ENCODE measurements around the gene MTMR1. TPM values are rescaled to one million over a fixed set of nuclear protein-coding genes. Genes with fewer than 3 reads are reported as not detected.

Gene MTMR1
- total RNA-seq, 1 donor from 2014 or later = 21.3 TPM

- no peak overlapping the region for H3K4me3 Mint-ChIP-seq (ENCODE audit: unreplicated experiment)
- H3K27me3 Mint-ChIP-seq (ENCODE audit: low read depth) = no peaks in the 10 kb centered on the region
- no peak for TF ChIP-seq CTCF (IDR thresholded peaks at IDR 0.05)
- H3K4me1 Mint-ChIP-seq (ENCODE audit: low read depth) = peaks cover 39% of the 10 kb centered on the region
- H3K9me3 Mint-ChIP-seq (ENCODE audit: low read depth) = no peaks in the 10 kb centered on the region
- DNase-seq (ENCODE audit: low spot score) = no peak
- H3K36me3 Mint-ChIP-seq (ENCODE audit: low read depth) = no peaks in the 10 kb centered on the region
- H3K27ac Mint-ChIP-seq (ENCODE audit: unreplicated experiment) = no peak overlapping the region
Measured at GRCh38 chrX:150696866-150697265, 3.7 kb downstream of the MTMR1 start.

- H3K4me1 Mint-ChIP-seq (ENCODE audit: low read depth) = peaks cover 34% of the 10 kb centered on the region
- no peak for DNase-seq (ENCODE audit: low spot score)
- no peak overlapping the region for H3K4me3 Mint-ChIP-seq (ENCODE audit: unreplicated experiment)
- H3K27ac Mint-ChIP-seq (ENCODE audit: unreplicated experiment) = peak overlapping the region; percentile 77
- TF ChIP-seq CTCF (IDR thresholded peaks at IDR 0.05) = no peak
- H3K9me3 Mint-ChIP-seq (ENCODE audit: low read depth) = no peaks in the 10 kb centered on the region
- no peaks in the 10 kb centered on the region for H3K36me3 Mint-ChIP-seq (ENCODE audit: low read depth)
- no peaks in the 10 kb centered on the region for H3K27me3 Mint-ChIP-seq (ENCODE audit: low read depth)
Measured at GRCh38 chrX:150697641-150698040, 4.4 kb downstream of the MTMR1 start.

GRCh38 chrX:150698981-150699380, 5.8 kb downstream of the MTMR1 start:
- TF ChIP-seq CTCF (IDR thresholded peaks at IDR 0.05) = no peak
- Mint-ChIP-seq H3K27me3 (ENCODE audit: low read depth) (no peaks in the 10 kb centered on the region), H3K27ac (ENCODE audit: unreplicated experiment) (no peak overlapping the region), H3K9me3 (ENCODE audit: low read depth) (no peaks in the 10 kb centered on the region), H3K4me1 (ENCODE audit: low read depth) (peaks cover 39% of the 10 kb centered on the region), H3K4me3 (ENCODE audit: unreplicated experiment) (no peak overlapping the region), H3K36me3 (ENCODE audit: low read depth) (no peaks in the 10 kb centered on the region)
- DNase-seq (ENCODE audit: low spot score) = no peak

GRCh38 chrX:150700107-150700506, 6.9 kb downstream of the MTMR1 start:
- no peak for DNase-seq (ENCODE audit: low spot score)
- no peak for TF ChIP-seq CTCF (IDR thresholded peaks at IDR 0.05)
- H3K27me3 Mint-ChIP-seq (ENCODE audit: low read depth) = no peaks in the 10 kb centered on the region
- no peak overlapping the region for H3K27ac Mint-ChIP-seq (ENCODE audit: unreplicated experiment)
- H3K36me3 Mint-ChIP-seq (ENCODE audit: low read depth) = peaks cover 2% of the 10 kb centered on the region
- H3K4me3 Mint-ChIP-seq (ENCODE audit: unreplicated experiment) = no peak overlapping the region
- peaks cover 36% of the 10 kb centered on the region for H3K4me1 Mint-ChIP-seq (ENCODE audit: low read depth)
- H3K9me3 Mint-ChIP-seq (ENCODE audit: low read depth) = peaks cover 8% of the 10 kb centered on the region

GRCh38 chrX:150701377-150701776, 8.2 kb downstream of the MTMR1 start:
- Mint-ChIP-seq H3K9me3 (ENCODE audit: low read depth) (peaks cover 10% of the 10 kb centered on the region), H3K27ac (ENCODE audit: unreplicated experiment) (no peak overlapping the region), H3K27me3 (ENCODE audit: low read depth) (no peaks in the 10 kb centered on the region), H3K4me1 (ENCODE audit: low read depth) (peaks cover 27% of the 10 kb centered on the region), H3K4me3 (ENCODE audit: unreplicated experiment) (no peak overlapping the region), H3K36me3 (ENCODE audit: low read depth) (peaks cover 6% of the 10 kb centered on the region)
- DNase-seq (ENCODE audit: low spot score) = no peak
- no peak for TF ChIP-seq CTCF (IDR thresholded peaks at IDR 0.05)
